Spinal cord (tissue), 10 donors: Measurements from ENCODE around the gene ZNF564. TPM values are rescaled to one million over a fixed set of nuclear protein-coding genes. Genes with fewer than 3 reads are reported as not detected.
"Not testable (repeated sequence)": the region's sequence is repeated elsewhere in the genome, so short reads cannot be mapped to it uniquely, and the experiment has no call there.

Experiments
- DNase-seq, 6 donors: peaks; one replicate each; pipeline versions ENCODE4 v3.0.0 to v3.0.0-alpha.2; 2013 to 2015; ENCODE audit warnings: low spot score in 6 of 6, low read depth in 4 of 6
- H3K27ac ChIP-seq: one replicate; pipeline ENCODE4 v1.5.1; 2013; ENCODE audit warnings: low read depth, low read length, control low read depth
- H3K27me3 ChIP-seq: one replicate; pipeline ENCODE4 v1.6.1; 2013; ENCODE audit warnings: low read length; ENCODE audit not compliant: control insufficient read depth, insufficient read depth
- H3K36me3 ChIP-seq: one replicate; pipeline ENCODE4 v1.6.1; 2013; ENCODE audit warnings: low read length; ENCODE audit not compliant: control insufficient read depth, insufficient read depth
- H3K4me1 ChIP-seq: one replicate; pipeline ENCODE4 v1.6.1; 2013; ENCODE audit warnings: low read length; ENCODE audit not compliant: control insufficient read depth, insufficient read depth
- H3K4me3 ChIP-seq: one replicate; pipeline ENCODE4 v1.5.1; 2013; ENCODE audit warnings: low read depth, low read length, control low read depth
- H3K9me3 ChIP-seq: one replicate; pipeline ENCODE4 v1.6.1; 2013; ENCODE audit warnings: low read length; ENCODE audit not compliant: control insufficient read depth, insufficient read depth
- WGBS: methylation state at CpG from one replicate; pipeline ENCODE4 v1.1.5; 2013; ENCODE audit warnings: missing lambda C conversion rate; ENCODE audit not compliant: insufficient coverage; 5-methylcytosine and 5-hydroxymethylcytosine counted together
- polyA plus RNA-seq, 2 donors: library from polyadenylated mRNA; unstranded; fragments of 120-200 nt; gene quantifications; one replicate each; pipeline ENCODE4 v1.2.1, GENCODE V29; 2013; ENCODE audit not compliant: insufficient read length in 2 of 2
- total RNA-seq, 2 donors: library from RNA; depleted of rRNA in 1 of 2; stranded (reverse); fragments of 120-200 nt in 1 of 2; fragments of >200 nt in 1 of 2; gene quantifications; one replicate each; pipeline versions ENCODE4 v1.2.3 to v1.2.4, GENCODE V29; 2013 to 2014
- donor health status: healthy.

ZNF564 gene
- total and polyA plus RNA-seq, 4 donors = 5.8 to 23.6 (median 13.1) TPM

DNA sequence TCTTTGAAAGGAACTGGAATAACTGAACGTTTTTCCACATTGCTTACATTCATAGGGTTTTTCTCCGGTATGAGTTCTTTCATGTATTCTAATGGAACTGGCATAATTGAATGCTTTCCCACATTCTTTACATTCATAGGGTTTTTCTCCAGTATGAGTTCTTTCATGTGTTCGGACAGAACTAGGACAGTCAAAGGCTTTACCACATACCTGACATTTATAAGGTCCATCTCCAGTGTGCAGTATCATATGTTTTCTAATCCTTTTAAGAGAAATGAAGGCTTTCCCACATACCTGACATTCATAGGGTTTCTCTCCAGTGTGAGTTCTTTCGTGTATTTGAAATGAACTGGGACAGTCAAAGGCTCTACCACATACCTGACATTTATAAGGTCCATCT is 24.7 kb downstream of the ZNF564 start:
- Histone ChIP-seq H3K27me3 (no peaks in the 10 kb centered on the region), H3K4me1 (no peaks in the 10 kb centered on the region), H3K9me3 (peaks cover 46% of the 10 kb centered on the region), H3K27ac (no peak overlapping the region), H3K4me3 (no peak overlapping the region), H3K36me3 (peaks cover 25% of the 10 kb centered on the region)
- no peak for DNase-seq
- WGBS = no CpG with 5 or more reads among the region's 4 CpGs

GRCh38 chr19:12521996-12522395 is 29.3 kb downstream of the ZNF564 start:
- 53% methylated on average over 6 of the region's 6 CpGs for WGBS
- no peaks in the 10 kb centered on the region for H3K27me3 ChIP-seq
- no peak overlapping the region for H3K4me3 ChIP-seq
- peaks cover 29% of the 10 kb centered on the region for H3K9me3 ChIP-seq
- no peak overlapping the region for H3K27ac ChIP-seq
- H3K36me3 ChIP-seq = peaks cover 13% of the 10 kb centered on the region
- no peaks in the 10 kb centered on the region for H3K4me1 ChIP-seq
- no peak for DNase-seq

GRCh38 chr19:12513531-12514061 is 37.7 kb downstream of the ZNF564 start:
- Histone ChIP-seq H3K4me1 (peaks cover 6% of the 10 kb centered on the region), H3K27ac (no peak overlapping the region), H3K36me3 (no peaks in the 10 kb centered on the region), H3K27me3 (no peaks in the 10 kb centered on the region), H3K4me3 (peak overlapping the region; percentile 16), H3K9me3 (no peaks in the 10 kb centered on the region)
- peak in 1 of 6 donors; percentile 15 for DNase-seq
- WGBS = 15% methylated on average over 35 of the region's 35 CpGs

- peaks cover 5% of the 10 kb centered on the region for H3K4me1 ChIP-seq
- H3K27me3 ChIP-seq = no peaks in the 10 kb centered on the region
- no peaks in the 10 kb centered on the region for H3K36me3 ChIP-seq
- DNase-seq = no peak
- no peak overlapping the region for H3K4me3 ChIP-seq
- no peaks in the 10 kb centered on the region for H3K9me3 ChIP-seq
- WGBS = 69% methylated on average over 3 of the region's 4 CpGs
- H3K27ac ChIP-seq = no peak overlapping the region
These were observed 54.2 kb downstream of the ZNF564 start for GRCh38 chr19:12497032-12497431.

DNA sequence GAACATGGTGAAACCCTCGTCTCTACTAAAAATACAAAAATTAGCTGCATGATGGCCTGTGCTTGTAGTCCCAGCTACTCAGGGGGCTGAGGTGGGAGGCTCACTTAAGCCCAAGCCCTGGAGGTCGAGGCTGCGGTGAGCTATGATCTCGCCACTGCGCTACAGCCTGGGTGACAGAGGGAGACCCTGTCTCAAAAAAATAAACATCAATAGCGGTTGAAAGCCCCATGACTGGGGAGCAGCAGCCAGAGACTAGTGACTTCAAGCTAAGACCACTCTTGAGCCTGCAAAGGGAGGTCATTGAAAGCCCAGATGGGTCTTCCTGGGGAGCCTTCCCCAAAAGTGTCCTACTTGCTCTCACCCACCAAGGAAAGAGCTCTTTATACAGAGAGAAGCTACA is 54.8 kb downstream of the ZNF564 start:
- no peaks in the 10 kb centered on the region for H3K27me3 ChIP-seq
- no peaks in the 10 kb centered on the region for H3K9me3 ChIP-seq
- no peak overlapping the region for H3K4me3 ChIP-seq
- H3K4me1 ChIP-seq = peaks cover 5% of the 10 kb centered on the region
- H3K27ac ChIP-seq = no peak overlapping the region
- WGBS = 83% methylated on average over 6 of the region's 6 CpGs
- DNase-seq = no peak
- no peaks in the 10 kb centered on the region for H3K36me3 ChIP-seq

DNA sequence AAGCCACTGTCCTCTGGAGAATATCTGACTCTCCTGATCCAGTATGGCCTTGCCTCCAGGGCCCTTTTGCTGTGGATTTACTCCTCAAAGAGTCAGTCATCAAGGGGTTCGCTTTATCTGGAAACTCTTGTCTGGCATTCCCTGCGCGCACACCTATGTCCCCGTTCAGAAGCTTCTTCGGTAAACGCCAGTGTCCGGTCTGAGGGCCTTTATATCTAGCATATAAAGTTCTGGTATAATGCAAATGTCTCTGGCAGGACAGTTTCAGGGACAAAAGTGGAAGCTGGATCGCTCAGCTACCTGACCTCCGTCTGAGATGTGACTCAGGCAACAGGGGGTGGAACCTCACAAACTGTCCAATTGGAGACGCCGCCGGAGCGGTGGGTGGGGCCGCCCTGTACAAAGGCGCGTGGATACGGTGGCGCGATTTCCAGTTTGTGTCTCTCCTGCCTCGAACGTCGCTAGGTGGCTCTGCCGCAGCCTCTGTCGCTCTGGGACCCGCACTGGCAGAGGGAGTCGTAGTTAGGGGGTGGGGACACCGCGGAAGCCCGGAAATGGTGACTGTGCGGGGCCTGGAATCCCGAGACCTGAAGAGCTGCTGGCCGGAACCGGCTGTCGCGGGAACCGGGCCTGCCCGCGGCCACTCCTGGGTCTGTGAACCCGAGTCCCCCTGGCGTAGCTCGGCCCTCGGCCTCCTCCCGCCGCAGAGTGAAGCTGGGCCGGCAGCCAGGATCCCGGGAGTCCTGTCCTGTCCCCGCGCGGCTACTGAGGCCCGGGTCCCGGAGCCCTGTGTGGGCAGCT is 56.1 kb downstream of the ZNF564 start:
- no peaks in the 10 kb centered on the region for H3K27me3 ChIP-seq
- H3K36me3 ChIP-seq = no peaks in the 10 kb centered on the region
- peak overlapping the region; percentile 87 for H3K27ac ChIP-seq
- H3K4me3 ChIP-seq = peak overlapping the region; percentile 59
- peak; percentile 81 to 99 (median 90) for DNase-seq
- H3K9me3 ChIP-seq = no peaks in the 10 kb centered on the region
- H3K4me1 ChIP-seq = peaks cover 5% of the 10 kb centered on the region
- WGBS = 1% methylated on average over 41 of the region's 51 CpGs

DNA sequence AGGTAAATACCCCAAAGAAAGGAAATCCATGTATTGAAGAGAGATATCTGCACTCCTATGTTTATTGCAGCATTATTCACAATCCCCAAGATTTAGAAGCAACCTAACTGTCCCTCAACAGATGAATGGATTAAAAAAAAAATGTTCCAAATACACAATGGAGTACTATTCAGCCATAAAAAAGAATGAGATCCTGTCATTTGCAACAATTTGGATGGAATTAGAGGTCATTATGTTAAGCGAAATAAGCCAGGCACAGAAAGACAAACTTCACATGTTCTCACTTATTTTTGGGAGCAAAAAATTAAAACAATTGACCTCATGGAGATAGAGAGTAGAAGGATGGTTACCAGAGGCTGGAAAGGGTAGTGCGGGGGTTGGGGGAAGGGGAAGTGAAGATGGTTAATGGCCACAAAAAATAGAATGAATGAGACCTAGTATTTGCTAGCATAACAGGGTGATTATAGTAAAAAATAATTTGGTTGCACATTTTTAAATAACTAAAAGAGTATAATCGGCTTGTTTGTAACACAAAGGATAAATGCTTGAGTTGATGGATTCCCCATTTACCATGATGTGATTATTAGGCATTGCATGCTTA is 56.9 kb downstream of the ZNF564 start:
- Histone ChIP-seq H3K36me3 (no peaks in the 10 kb centered on the region), H3K27ac (no peak overlapping the region), H3K27me3 (no peaks in the 10 kb centered on the region), H3K9me3 (no peaks in the 10 kb centered on the region), H3K4me3 (no peak overlapping the region), H3K4me1 (peaks cover 5% of the 10 kb centered on the region)
- no peak for DNase-seq
- WGBS = 100% methylated on average over 1 of the region's 3 CpGs

DNA sequence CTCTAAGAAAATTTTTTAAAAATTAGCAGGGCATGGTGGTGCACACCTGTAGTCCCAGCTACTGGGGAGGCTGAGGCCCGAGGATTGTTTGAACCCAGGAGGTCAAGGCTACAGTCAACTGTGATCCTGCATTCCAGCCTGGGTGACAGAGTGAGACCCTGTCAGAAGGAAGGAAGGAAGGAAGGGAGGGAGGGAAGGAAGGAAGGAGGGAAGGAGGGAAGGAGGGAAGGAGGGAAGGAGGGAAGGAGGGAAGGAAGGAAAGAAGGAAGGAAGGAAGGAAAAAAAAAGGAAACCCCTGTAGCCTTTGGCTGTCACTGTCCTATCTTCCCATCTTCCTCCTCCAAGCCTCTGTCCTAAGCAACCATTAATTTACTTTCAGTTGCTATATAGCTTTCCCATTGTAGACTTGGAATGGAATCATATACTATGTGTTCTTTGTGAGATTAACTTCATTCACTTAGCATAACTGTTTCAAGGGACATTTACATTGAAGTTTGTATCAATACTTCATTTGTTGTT is 65.0 kb downstream of the ZNF564 start:
- not testable (repeated sequence) for H3K4me3 ChIP-seq, H3K36me3 ChIP-seq, H3K9me3 ChIP-seq, H3K27me3 ChIP-seq, DNase-seq, H3K27ac ChIP-seq
- H3K4me1 ChIP-seq = peaks cover 21% of the 10 kb centered on the region
- 78% methylated on average over 1 of the region's 1 CpG for WGBS

GRCh38 chr19:12485571-12485970 is 65.7 kb downstream of the ZNF564 start:
- Histone ChIP-seq H3K27me3 (no peaks in the 10 kb centered on the region), H3K9me3 (no peaks in the 10 kb centered on the region), H3K36me3 (peaks cover 3% of the 10 kb centered on the region), H3K4me1 (peaks cover 21% of the 10 kb centered on the region), H3K4me3 (no peak overlapping the region), H3K27ac (no peak overlapping the region)
- no peak for DNase-seq
- WGBS = 71% methylated on average over 1 of the region's 3 CpGs
